Uterus (tissue), 2 donors: ENCODE results near the gene MAPRE2.

Source experiments
- CTCF ChIP-seq, 4 experiments: fragments of 200-600 bp in 2 of 4; fragments of 450-650 bp in 2 of 4; sonication (generic) in 2 of 4; IDR thresholded peaks; one replicate each; pipeline ENCODE4 v1.5.1; 2016 to 2019; ENCODE audit warnings: antibody characterized with exemption in 4 of 4, mild to moderate bottlenecking in 2 of 4, moderate library complexity in 1 of 4
- POLR2A ChIP-seq, 2 donors: fragments of 450-650 bp; IDR thresholded peaks; one replicate each; pipeline ENCODE4 v1.6.1; 2016; ENCODE audit warnings: antibody characterized with exemption in 2 of 2, mild to moderate bottlenecking in 1 of 2, moderate library complexity in 1 of 2

- TF ChIP-seq CTCF (IDR thresholded peaks at IDR 0.05) (no peak), POLR2A (IDR thresholded peaks at IDR 0.05) (no peak)
These were observed 144.6 kb downstream of the MAPRE2 start for GRCh38 chr18:35185771-35186170.
